Measurements from ENCODE around the gene VWA1.

The VWA1 gene

GRCh38 chr1:1489861-1490260 lies 54.4 kb downstream of the VWA1 start:
- no peak for ATAC-seq

GRCh38 chr1:1490633-1491230 lies 55.2 kb downstream of the VWA1 start:
- no peak for ATAC-seq

DNA sequence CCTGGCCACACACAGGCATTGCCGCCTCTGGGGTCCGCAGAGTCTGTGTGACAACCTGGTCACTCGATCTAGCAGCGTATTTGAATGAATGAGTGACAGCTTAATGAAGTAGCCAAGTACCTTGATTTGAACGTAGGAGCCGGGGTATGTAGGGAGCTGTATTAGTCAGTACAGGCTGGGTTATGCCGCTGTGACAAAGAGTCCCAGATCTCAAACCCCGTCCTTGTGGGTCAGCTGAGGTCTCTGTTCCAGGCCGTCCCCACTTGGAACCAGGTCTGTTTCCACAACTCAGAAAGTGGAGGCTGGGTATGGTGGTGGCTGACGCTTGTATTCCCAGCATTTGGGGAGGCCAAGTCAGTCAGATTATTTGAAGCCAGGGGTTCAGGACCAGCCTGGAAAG lies 56.1 kb downstream of the VWA1 start:
- no peak for ATAC-seq
